Ishikawa (cell line): Measurements from ENCODE around the gene RYR2.

Experiments
- CEBPB ChIP-seq: IDR thresholded peaks from 2 replicates; pipeline ENCODE4 v1.6.1; 2012
- CREB1 ChIP-seq: IDR thresholded peaks from 2 replicates; pipeline ENCODE4 v1.6.1; 2012; ENCODE audit warnings: low read depth
- EGR1 ChIP-seq: IDR thresholded peaks from 2 replicates; pipeline ENCODE4 v1.6.1; 2012
- EP300 ChIP-seq: IDR thresholded peaks from 2 replicates; pipeline ENCODE4 v1.6.1; 2012; ENCODE audit warnings: borderline replicate concordance
- FOXM1 ChIP-seq: IDR thresholded peaks from 2 replicates; pipeline ENCODE4 v1.6.1; 2012; ENCODE audit warnings: low read depth, borderline replicate concordance
- MAX ChIP-seq: IDR thresholded peaks from 2 replicates; pipeline ENCODE4 v1.6.1; 2012
- NFIC ChIP-seq: IDR thresholded peaks from 2 replicates; pipeline ENCODE4 v1.6.1; 2012
- RAD21 ChIP-seq: IDR thresholded peaks from 2 replicates; pipeline ENCODE4 v1.6.1; 2012; ENCODE audit warnings: low read depth
- REST ChIP-seq: IDR thresholded peaks from 2 replicates; pipeline ENCODE4 v1.6.1; 2012; ENCODE audit warnings: low read depth, mild to moderate bottlenecking
- TAF1 ChIP-seq: IDR thresholded peaks from 2 replicates; pipeline ENCODE4 v1.6.1; 2012; ENCODE audit warnings: low read depth, mild to moderate bottlenecking
- TCF12 ChIP-seq: IDR thresholded peaks from 2 replicates; pipeline ENCODE4 v1.6.1; 2012; ENCODE audit warnings: low read depth
- TEAD4 ChIP-seq: IDR thresholded peaks from 2 replicates; pipeline ENCODE4 v1.6.1; 2012
- USF1 ChIP-seq: IDR thresholded peaks from 2 replicates; pipeline ENCODE4 v1.6.1; 2012
- YY1 ChIP-seq: IDR thresholded peaks from 2 replicates; pipeline ENCODE4 v1.6.1; 2012; ENCODE audit warnings: low read depth
- ZBTB7A ChIP-seq: IDR thresholded peaks from 2 replicates; pipeline ENCODE4 v1.6.1; 2012; ENCODE audit warnings: low read depth

RYR2 gene

GRCh38 chr1:237754627-237755026, 712.6 kb downstream of the RYR2 start:
- TF ChIP-seq USF1: no peak
- no peak for TF ChIP-seq TAF1
- TF ChIP-seq TCF12: no peak
- no peak for TF ChIP-seq NFIC
- TF ChIP-seq MAX: no peak

GRCh38 chr1:237756304-237756967, 714.5 kb downstream of the RYR2 start:
- TF ChIP-seq RAD21 (no peak), USF1 (no peak)

- TF ChIP-seq FOXM1 (no peak), TCF12 (no peak), RAD21 (no peak), CREB1 (no peak), EP300 (no peak), USF1 (no peak)
Measured at GRCh38 chr1:237759377-237759776, 717.4 kb downstream of the RYR2 start.

- TF ChIP-seq TCF12 (no peak), TEAD4 (no peak), MAX (no peak)
Measured at GRCh38 chr1:237760951-237761350, 719.0 kb downstream of the RYR2 start.

GRCh38 chr1:237763137-237763536, 721.2 kb downstream of the RYR2 start:
- no peak for TF ChIP-seq NFIC
- TF ChIP-seq FOXM1: no peak

- no peak for TF ChIP-seq USF1
- no peak for TF ChIP-seq CREB1
- TF ChIP-seq YY1: no peak
Measured at GRCh38 chr1:237763751-237764150, 721.8 kb downstream of the RYR2 start.

- TF ChIP-seq FOXM1 (no peak), CREB1 (no peak), TAF1 (no peak), EP300 (no peak), TCF12 (no peak), ZBTB7A (no peak), MAX (no peak), CEBPB (no peak), RAD21 (no peak), REST (no peak), YY1 (no peak), USF1 (no peak), EGR1 (no peak), NFIC (no peak), TEAD4 (no peak)
Measured at GRCh38 chr1:237769916-237770315, 727.9 kb downstream of the RYR2 start.

- TF ChIP-seq NFIC (no peak), CREB1 (no peak), TAF1 (no peak), EP300 (no peak), FOXM1 (no peak), REST (no peak)
Measured at GRCh38 chr1:237772009-237772408, 730.0 kb downstream of the RYR2 start.
